ENCODE data around the gene MBL2.

MBL2 gene

DNA sequence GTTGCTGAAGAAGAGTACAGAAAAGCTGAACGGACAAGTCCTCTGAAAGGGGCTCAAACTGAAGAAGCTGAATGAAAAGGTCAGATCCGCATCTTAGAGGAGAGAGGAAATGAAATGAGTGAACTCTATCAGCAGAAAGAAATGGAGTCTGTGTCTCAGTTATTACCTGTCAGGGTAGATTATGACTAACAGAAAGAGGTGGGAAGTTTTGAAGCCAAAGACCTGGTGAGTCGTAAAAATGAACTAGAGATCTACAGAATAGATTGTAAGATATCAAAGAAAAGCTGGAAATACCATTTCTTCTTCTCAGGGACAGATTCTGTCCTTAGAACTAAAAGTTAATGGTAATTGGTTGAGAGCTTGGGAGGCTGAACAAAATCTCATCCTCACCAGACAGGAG lies 11.1 kb upstream of the MBL2 start:
- Histone ChIP-seq H3K9me3 (no peaks in the 10 kb centered on the region), H3K27ac (no peak overlapping the region), H3K4me3 (no peak overlapping the region), H3K4me1 (no peaks in the 10 kb centered on the region), H3K36me3 (no peaks in the 10 kb centered on the region), H3K27me3 (peaks cover 0 to 13% of the 10 kb centered on the region in 2 donors)
- DNase-seq, result no peak
- TF ChIP-seq, protein P1, sequence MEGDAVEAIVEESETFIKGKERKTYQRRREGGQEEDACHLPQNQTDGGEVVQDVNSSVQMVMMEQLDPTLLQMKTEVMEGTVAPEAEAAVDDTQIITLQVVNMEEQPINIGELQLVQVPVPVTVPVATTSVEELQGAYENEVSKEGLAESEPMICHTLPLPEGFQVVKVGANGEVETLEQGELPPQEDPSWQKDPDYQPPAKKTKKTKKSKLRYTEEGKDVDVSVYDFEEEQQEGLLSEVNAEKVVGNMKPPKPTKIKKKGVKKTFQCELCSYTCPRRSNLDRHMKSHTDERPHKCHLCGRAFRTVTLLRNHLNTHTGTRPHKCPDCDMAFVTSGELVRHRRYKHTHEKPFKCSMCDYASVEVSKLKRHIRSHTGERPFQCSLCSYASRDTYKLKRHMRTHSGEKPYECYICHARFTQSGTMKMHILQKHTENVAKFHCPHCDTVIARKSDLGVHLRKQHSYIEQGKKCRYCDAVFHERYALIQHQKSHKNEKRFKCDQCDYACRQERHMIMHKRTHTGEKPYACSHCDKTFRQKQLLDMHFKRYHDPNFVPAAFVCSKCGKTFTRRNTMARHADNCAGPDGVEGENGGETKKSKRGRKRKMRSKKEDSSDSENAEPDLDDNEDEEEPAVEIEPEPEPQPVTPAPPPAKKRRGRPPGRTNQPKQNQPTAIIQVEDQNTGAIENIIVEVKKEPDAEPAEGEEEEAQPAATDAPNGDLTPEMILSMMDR (IDR thresholded peaks at IDR 0.05), result no peak
- intact Hi-C loops (cut with DNase I; ENCODE audit: low total_unique reads), result no loop called here

DNA sequence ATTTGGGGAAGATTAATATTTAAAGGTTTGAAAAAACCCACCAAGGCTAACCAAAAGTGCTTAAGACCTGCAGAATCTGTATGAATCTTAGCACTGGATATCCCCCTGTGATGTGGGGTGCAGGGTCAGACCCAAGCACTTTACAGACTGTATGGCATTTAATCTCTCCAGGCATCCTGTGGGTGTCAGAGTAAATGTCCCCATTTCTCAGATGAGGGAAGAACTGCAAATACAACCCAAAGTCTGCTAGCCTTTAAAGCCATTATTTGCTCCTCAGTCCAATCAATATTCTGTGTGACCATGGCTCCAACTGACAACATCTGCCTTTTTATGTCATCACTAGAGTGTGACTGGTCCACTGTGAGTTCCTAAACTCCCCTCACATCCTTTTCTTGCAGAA lies 10.0 kb upstream of the MBL2 start:
- TF ChIP-seq, protein P1 (IDR thresholded peaks at IDR 0.05), result no peak
- Histone ChIP-seq H3K27ac (no peak overlapping the region), H3K4me1 (no peaks in the 10 kb centered on the region), H3K27me3 (peaks cover 0 to 19% of the 10 kb centered on the region in 2 donors), H3K9me3 (no peaks in the 10 kb centered on the region), H3K36me3 (no peaks in the 10 kb centered on the region), H3K4me3 (no peak overlapping the region)
- no peak for DNase-seq
- intact Hi-C loops (cut with DNase I; ENCODE audit: low total_unique reads), result no loop called here

DNA sequence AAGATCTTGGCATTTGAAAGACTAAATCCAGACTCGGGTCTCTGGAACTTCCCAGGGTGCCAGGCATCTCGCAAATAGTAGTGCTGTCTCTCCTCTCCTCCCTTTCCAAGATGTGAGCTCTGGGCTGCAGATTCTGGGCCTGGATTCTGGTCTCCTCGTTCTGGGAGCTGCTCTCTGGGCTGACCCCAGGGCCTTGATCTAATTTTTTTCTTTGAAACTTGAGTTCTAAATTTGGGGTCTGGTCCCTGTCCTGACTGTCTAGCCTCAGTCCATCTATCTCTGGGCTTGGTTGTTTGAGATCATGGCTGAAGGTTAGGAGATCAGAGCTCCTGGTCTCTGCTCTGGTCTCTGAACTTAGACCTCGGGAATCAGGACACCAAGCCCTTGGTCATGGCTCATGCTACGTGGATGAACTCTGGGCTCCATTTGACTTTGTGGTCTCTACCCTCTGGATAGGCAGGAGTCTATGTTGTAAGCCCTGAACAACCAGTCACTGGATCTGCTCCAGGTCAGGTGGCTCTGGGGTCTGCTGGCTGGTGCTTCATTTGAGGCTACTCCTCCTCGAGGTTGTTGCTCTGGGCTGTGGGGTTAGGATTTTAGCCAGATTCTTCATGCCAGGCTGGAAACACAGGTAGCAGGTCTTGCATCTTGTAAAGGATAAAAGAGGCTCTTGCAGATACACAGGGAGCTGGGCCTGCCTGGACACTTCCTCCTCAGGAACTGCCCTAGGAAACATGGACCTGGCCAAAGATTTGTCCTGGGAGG lies 8.0 kb upstream of the MBL2 start:
- intact Hi-C loops (cut with DNase I; ENCODE audit: low total_unique reads), result no loop called here
- DNase-seq, result no peak

DNA sequence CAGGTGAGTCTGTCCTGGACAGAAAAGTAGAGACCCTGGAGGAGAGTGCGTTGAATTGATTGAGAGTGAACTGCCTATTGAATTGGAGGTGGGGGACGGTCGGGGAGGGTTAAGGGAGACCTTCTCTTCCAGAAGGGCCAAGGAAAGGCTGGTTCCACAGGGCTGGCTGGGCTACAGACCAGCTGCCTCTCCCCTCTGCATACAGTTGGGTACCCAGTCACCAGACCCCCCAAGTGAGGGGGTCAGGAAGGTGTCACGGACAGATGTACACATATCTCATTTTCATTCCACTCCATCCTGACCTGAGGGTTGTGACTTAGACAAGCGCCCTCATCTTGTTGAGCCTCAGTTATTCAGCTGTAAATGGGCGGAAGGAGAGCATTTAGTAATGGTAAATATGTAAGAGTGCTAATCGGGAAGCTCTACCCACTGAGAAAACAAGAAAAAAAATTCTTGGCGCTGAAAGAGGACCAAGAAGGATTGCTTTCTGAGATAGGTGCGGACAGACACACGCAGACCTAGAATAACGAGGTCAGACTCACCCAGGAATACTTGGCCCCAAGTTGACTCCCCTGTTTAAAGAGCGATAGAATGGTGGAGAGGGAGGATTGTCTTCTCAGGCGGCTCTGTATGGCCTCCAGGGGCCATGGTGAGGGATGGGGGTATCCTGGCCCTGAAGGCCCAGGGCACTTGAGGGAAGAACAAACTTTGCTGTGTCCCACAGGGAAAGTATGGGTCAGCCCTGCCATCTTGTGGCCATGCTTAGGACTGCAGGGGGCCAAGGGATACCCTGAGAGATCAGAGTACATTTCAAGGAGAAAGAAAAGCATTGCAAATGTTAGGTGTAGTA lies 7.2 kb upstream of the MBL2 start:
- TF ChIP-seq, protein P1 (IDR thresholded peaks at IDR 0.05), result peak; percentile 68 to 71
- H3K9me3 ChIP-seq, result no peaks in the 10 kb centered on the region
- H3K4me1 ChIP-seq, result no peaks in the 10 kb centered on the region
- no peaks in the 10 kb centered on the region for H3K36me3 ChIP-seq
- H3K27me3 ChIP-seq, result peaks cover 0 to 19% of the 10 kb centered on the region in 2 donors
- no peak overlapping the region for H3K27ac ChIP-seq
- intact Hi-C loops (cut with DNase I; ENCODE audit: low total_unique reads), result no loop called here
- no peak overlapping the region for H3K4me3 ChIP-seq
- peak; percentile 33 to 66 for DNase-seq

More for the DNA sequence above, 8.0 kb upstream of the MBL2 start:
- Histone ChIP-seq H3K27ac (no peak overlapping the region), H3K4me1 (no peaks in the 10 kb centered on the region), H3K27me3 (peaks cover 0 to 19% of the 10 kb centered on the region in 2 donors), H3K9me3 (no peaks in the 10 kb centered on the region), H3K4me3 (no peak overlapping the region), H3K36me3 (no peaks in the 10 kb centered on the region)
- TF ChIP-seq, protein P1 (IDR thresholded peaks at IDR 0.05), result no peak

DNA sequence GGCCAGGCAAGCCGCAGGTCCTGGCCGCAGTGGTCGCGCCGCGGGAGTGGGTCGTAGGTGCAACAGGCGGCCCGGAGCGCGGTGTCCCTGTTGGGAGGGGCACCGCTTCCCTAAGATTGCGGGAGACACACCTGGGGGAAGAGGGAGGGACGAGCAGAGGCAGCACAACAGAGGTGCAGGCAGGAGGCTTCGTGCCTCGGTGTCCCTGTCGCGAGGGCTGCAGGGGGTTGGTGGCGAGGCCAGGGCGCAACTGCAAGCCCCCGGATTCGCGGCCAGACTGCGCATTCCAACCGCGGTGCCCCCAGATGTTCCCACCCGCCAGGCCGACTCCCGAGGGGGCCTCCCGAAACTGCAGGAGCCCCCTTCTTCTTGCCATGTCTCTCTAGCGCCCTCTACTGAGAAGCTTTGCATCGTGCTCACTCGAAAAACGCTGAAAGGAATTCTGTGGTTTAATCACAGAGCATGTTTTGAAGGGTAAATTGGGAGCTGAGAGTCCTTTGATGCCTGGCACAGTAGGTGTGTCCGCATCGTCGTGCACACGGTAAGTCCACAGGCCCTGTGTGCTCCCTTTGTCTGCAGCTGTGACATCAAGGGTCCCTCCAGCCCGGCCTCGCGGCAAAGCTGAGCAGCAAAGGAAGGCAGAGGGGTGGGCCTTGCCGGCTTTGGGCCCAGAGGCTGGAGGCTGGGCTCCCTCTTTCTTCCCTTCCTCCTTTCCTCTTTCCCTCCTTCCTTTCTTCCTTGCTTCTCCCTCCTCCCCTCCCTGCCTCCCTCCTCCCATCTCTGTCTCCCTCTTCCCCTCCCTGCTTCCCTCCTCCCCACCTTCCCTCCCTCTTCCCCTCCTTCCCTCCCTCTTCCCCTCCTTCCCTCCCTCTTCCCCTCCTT lies 6.2 kb upstream of the MBL2 start:
- H3K36me3 ChIP-seq, result no peaks in the 10 kb centered on the region
- H3K9me3 ChIP-seq, result no peaks in the 10 kb centered on the region
- H3K4me3 ChIP-seq, result no peak overlapping the region
- peak in 1 of 2 donors; percentile 57 for DNase-seq
- H3K4me1 ChIP-seq, result no peaks in the 10 kb centered on the region
- H3K27me3 ChIP-seq, result peaks cover 0 to 19% of the 10 kb centered on the region in 2 donors
- intact Hi-C loops (cut with DNase I; ENCODE audit: low total_unique reads), result no loop called here
- no peak overlapping the region for H3K27ac ChIP-seq
- TF ChIP-seq, protein P1 (IDR thresholded peaks at IDR 0.05), result peak in 1 of 2 experiments; percentile 14

Measured in tibial artery (tissue), 4 donors.